GM12872 (cell line): ENCODE results near the gene SLIT1.

ENCODE experiments used
- CTCF ChIP-seq: IDR thresholded peaks from 3 replicates; pipeline ENCODE4 v1.5.1; 2011; ENCODE audit warnings: low read depth, mild to moderate bottlenecking, low read length, moderate library complexity; ENCODE audit not compliant: insufficient read depth

Gene SLIT1

GRCh38 chr10:97211229-97211628 is 25.5 kb upstream of the SLIT1 start:
- TF ChIP-seq CTCF, result no peak

- peak; percentile 95 for TF ChIP-seq CTCF
Observed at GRCh38 chr10:97210543-97210960, 24.8 kb upstream of the SLIT1 start.

GRCh38 chr10:97207756-97208346 is 22.1 kb upstream of the SLIT1 start:
- no peak for TF ChIP-seq CTCF

- TF ChIP-seq CTCF, result no peak
Observed at GRCh38 chr10:97207131-97207530, 21.4 kb upstream of the SLIT1 start.

GRCh38 chr10:97204826-97205679 is 19.3 kb upstream of the SLIT1 start:
- no peak for TF ChIP-seq CTCF

GRCh38 chr10:97203220-97203619 is 17.5 kb upstream of the SLIT1 start:
- no peak for TF ChIP-seq CTCF

GRCh38 chr10:97200616-97201015 is 14.9 kb upstream of the SLIT1 start:
- no peak for TF ChIP-seq CTCF
